Measurements from ENCODE around the gene SLITRK3.

GRCh38 chr3:165181556-165181955, 14.6 kb downstream of the SLITRK3 start:
- TF ChIP-seq CTCF (IDR thresholded peaks at IDR 0.05; ENCODE audit: low read length), result no peak
- no peak for TF ChIP-seq EZH2 (IDR thresholded peaks at IDR 0.05; ENCODE audit: borderline replicate concordance, low read length)

All from OCI-LY1 (cell line).